OCI-LY1 (cell line): Measurements from ENCODE around the gene CRACDL.

Experiments
- H2AFZ ChIP-seq: fragments of 200-600 bp; sonication (generic), shearing (Covaris generic); 2 replicates; pipeline ENCODE4 v1.6.0; 2014; ENCODE audit warnings: antibody characterized with exemption, mild to moderate bottlenecking, low read length
- H3F3A ChIP-seq: fragments of 200-600 bp; sonication (generic), shearing (Covaris generic); 2 replicates; pipeline ENCODE4 v1.6.0; 2014; ENCODE audit warnings: mild to moderate bottlenecking, antibody characterized with exemption, low read length, moderate library complexity; ENCODE audit not compliant: insufficient read depth
- H3K27ac ChIP-seq: fragments of 200-600 bp; sonication (generic); 2 replicates; pipeline ENCODE4 v1.5.1; 2014; ENCODE audit warnings: low read length, mixed run types, mild to moderate bottlenecking, low read depth; ENCODE audit not compliant: poor library complexity, severe bottlenecking
- H3K27me3 ChIP-seq: fragments of 200-600 bp; sonication (generic); 2 replicates; pipeline ENCODE4 v1.6.0; 2014; ENCODE audit warnings: antibody characterized with exemption, mild to moderate bottlenecking, low read length, moderate library complexity; ENCODE audit not compliant: insufficient read depth
- H3K36me3 ChIP-seq: fragments of 200-600 bp; sonication (generic); 2 replicates; pipeline ENCODE4 v1.6.1; 2014; ENCODE audit warnings: mild to moderate bottlenecking, antibody characterized with exemption, low read length, moderate library complexity, mixed read lengths; ENCODE audit not compliant: insufficient read depth
- H3K4me1 ChIP-seq: fragments of 200-600 bp; sonication (generic); 2 replicates; pipeline ENCODE4 v1.5.1; 2014; ENCODE audit warnings: mild to moderate bottlenecking, low read length, moderate library complexity; ENCODE audit not compliant: insufficient read depth, severe bottlenecking
- H3K4me2 ChIP-seq: fragments of 200-600 bp; sonication (generic), shearing (Covaris generic); 2 replicates; pipeline ENCODE4 v1.6.1; 2014; ENCODE audit warnings: low read length
- H3K4me3 ChIP-seq: fragments of 200-600 bp; sonication (generic); 2 replicates; pipeline ENCODE4 v1.5.1; 2014; ENCODE audit warnings: low read length, low read depth, mild to moderate bottlenecking, mixed read lengths; ENCODE audit not compliant: poor library complexity, severe bottlenecking
- H3K79me2 ChIP-seq: fragments of 200-600 bp; shearing (Covaris generic); 2 replicates; pipeline ENCODE4 v1.6.1; 2016; ENCODE audit warnings: mixed run types, low read length, mixed read lengths; ENCODE audit not compliant: insufficient read depth
- H3K9ac ChIP-seq: fragments of 200-600 bp; sonication (generic), shearing (Covaris generic); 2 replicates; pipeline ENCODE4 v1.6.1; 2014; ENCODE audit warnings: mild to moderate bottlenecking, low read length, mixed read lengths
- H3K9me2 ChIP-seq: fragments of 200-600 bp; sonication (generic), shearing (Covaris generic); 2 replicates; pipeline ENCODE4 v1.6.1; 2014; ENCODE audit warnings: low read depth, mild to moderate bottlenecking, low read length, mixed read lengths
- H3K9me3 ChIP-seq: fragments of 200-600 bp; shearing (Covaris generic); 2 replicates; pipeline ENCODE4 v1.6.1; 2014; ENCODE audit warnings: low read length, mixed read lengths
- H4K20me1 ChIP-seq: fragments of 200-600 bp; sonication (generic), shearing (Covaris generic); 2 replicates; pipeline ENCODE4 v1.6.0; 2016; ENCODE audit warnings: mild to moderate bottlenecking, low read length; ENCODE audit not compliant: insufficient read depth
- CTCF ChIP-seq: fragments of 200-600 bp; sonication (generic), shearing (Covaris generic); IDR thresholded peaks from 2 replicates; pipeline ENCODE4 v1.5.1; 2017; ENCODE audit warnings: mild to moderate bottlenecking, antibody characterized with exemption, low read length, moderate library complexity, mixed read lengths
- EZH2 ChIP-seq: fragments of 200-600 bp; sonication (generic), shearing (Covaris generic); IDR thresholded peaks from 2 replicates; pipeline ENCODE4 v1.8.0; 2017; ENCODE audit warnings: borderline replicate concordance, mixed run types, mild to moderate bottlenecking, antibody characterized with exemption, low read length, moderate library complexity, mixed read lengths

CRACDL gene

GRCh38 chr2:98809116-98809515, 126.9 kb downstream of the CRACDL start:
- no peaks in the 10 kb centered on the region for H3K9me3 ChIP-seq
- H3K79me2 ChIP-seq: no peaks in the 10 kb centered on the region
- no peaks in the 10 kb centered on the region for H3K4me1 ChIP-seq
- no peaks in the 10 kb centered on the region; the same call in 1 of the 2 replicates for H3K9me2 ChIP-seq
- no peak overlapping the region for H2AFZ ChIP-seq
- TF ChIP-seq CTCF (no peak), EZH2 (no peak)
- H4K20me1 ChIP-seq: no peaks in the 10 kb centered on the region
- no peak overlapping the region for H3K27ac ChIP-seq
- H3K36me3 ChIP-seq: no peaks in the 10 kb centered on the region
- H3K9ac ChIP-seq: no peak overlapping the region
- no peaks in the 10 kb centered on the region for H3K27me3 ChIP-seq
- H3K4me2 ChIP-seq: no peak overlapping the region
- no peak overlapping the region for H3K4me3 ChIP-seq
- H3F3A ChIP-seq: no peaks in the 10 kb centered on the region

- H3F3A ChIP-seq: no peaks in the 10 kb centered on the region
- H3K4me1 ChIP-seq: no peaks in the 10 kb centered on the region
- H3K4me3 ChIP-seq: no peak overlapping the region
- TF ChIP-seq CTCF: no peak
- no peak for TF ChIP-seq EZH2
- H3K9me3 ChIP-seq: no peaks in the 10 kb centered on the region
- H3K79me2 ChIP-seq: no peaks in the 10 kb centered on the region
- no peak overlapping the region for H3K9ac ChIP-seq
- no peaks in the 10 kb centered on the region for H3K36me3 ChIP-seq
- H3K9me2 ChIP-seq: no peaks in the 10 kb centered on the region
- H3K27ac ChIP-seq: no peak overlapping the region
- H3K4me2 ChIP-seq: no peak overlapping the region
- no peak overlapping the region for H2AFZ ChIP-seq
- H3K27me3 ChIP-seq: no peaks in the 10 kb centered on the region
- no peaks in the 10 kb centered on the region for H4K20me1 ChIP-seq
Measured at GRCh38 chr2:98808546-98808945, 127.5 kb downstream of the CRACDL start.

DNA sequence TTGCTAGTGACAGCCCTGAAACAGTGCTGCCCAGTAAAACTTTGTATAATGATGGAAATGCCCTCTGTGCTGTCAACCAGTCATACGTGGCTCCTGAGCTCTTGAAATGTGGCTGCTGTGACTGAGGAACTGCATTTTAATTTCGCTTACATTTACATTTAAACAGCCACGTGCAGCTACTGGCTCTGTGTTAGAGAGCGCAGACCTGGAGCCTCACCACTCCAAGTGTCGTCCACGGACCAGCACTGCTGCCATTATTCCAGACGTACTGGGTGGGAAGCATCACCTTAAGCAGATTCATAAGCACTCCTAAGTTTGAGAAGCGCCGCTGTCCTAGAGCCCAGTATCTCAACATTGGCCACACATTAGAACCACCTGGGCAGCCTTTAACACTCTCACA, 128.1 kb downstream of the CRACDL start:
- no peaks in the 10 kb centered on the region for H3K9me3 ChIP-seq

More for the DNA sequence above, 128.1 kb downstream of the CRACDL start:
- no peaks in the 10 kb centered on the region for H3F3A ChIP-seq
- no peaks in the 10 kb centered on the region for H3K36me3 ChIP-seq
- H2AFZ ChIP-seq: no peak overlapping the region
- H4K20me1 ChIP-seq: no peaks in the 10 kb centered on the region
- no peak overlapping the region for H3K27ac ChIP-seq
- TF ChIP-seq EZH2: no peak
- TF ChIP-seq CTCF: no peak
- no peaks in the 10 kb centered on the region for H3K4me1 ChIP-seq
- no peaks in the 10 kb centered on the region for H3K27me3 ChIP-seq
- H3K9ac ChIP-seq: no peak overlapping the region
- H3K9me2 ChIP-seq: no peaks in the 10 kb centered on the region
- no peaks in the 10 kb centered on the region for H3K79me2 ChIP-seq
- no peak overlapping the region for H3K4me3 ChIP-seq
- H3K4me2 ChIP-seq: no peak overlapping the region
